Choroid plexus epithelial cell (primary cell): Measurements from ENCODE around the gene LOXL1.
A peak's percentile ranks its signal among the peaks of the same experiment; 100 is the strongest.

Experiments used
- DNase-seq: peaks from one replicate; pipeline ENCODE4 v3.0.0-alpha.2; 2010; ENCODE audit warnings: low read depth
- H3K4me3 ChIP-seq: 2 replicates; pipeline ENCODE4 v1.5.1; 2011; ENCODE audit warnings: low read depth, mild to moderate bottlenecking, control low read depth, low read length, moderate library complexity
- CTCF ChIP-seq: conservative IDR thresholded peaks from 2 replicates; pipeline ENCODE4 v1.5.1; 2011; ENCODE audit warnings: low read depth, mild to moderate bottlenecking, control low read depth, inconsistent platforms, low read length, moderate library complexity

The LOXL1 gene

DNA sequence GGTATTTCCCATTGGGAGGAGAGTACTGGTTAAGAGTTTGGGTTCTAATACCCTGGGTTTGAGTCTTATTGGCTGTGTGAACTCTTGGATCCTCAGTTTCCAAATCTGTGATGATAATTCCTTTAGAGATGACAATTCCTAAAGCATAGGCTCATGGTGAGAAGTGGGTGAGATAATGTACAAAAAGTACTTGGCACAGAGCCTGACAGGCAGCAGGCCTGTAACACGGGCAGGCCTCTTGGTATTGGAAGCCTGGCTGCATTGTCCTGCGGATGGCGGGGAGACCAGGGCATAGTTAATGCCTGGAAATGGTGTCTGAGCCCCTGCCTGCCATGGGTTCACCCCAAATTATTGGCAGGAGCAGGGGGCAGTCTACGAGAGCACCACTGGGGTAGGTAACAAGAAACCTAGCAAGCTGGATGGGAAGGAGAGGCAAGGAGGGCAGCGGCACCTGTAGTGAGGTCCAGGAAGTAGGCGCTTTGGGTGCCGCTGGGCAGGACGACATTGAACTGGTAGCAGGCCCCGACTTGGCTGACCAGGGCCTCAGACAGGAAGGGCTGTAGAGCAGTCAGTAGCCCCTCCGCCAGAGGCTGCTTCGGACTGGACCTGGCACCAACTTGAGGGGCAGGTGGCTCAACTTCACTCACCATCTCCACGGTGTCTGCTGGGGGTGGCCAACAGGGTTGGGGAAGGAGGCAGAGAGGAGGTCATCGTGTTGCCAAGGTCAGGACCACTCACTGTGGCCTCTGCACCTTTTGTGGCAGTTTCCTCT is 58.1 kb downstream of the LOXL1 start:
- no peak for TF ChIP-seq CTCF
- DNase-seq, result no peak
- no peak overlapping the region for H3K4me3 ChIP-seq

- TF ChIP-seq CTCF, result no peak
- H3K4me3 ChIP-seq, result no peak overlapping the region
- peak; percentile 64 for DNase-seq
Measured at GRCh38 chr15:73985101-73985873, 59.0 kb downstream of the LOXL1 start.

DNA sequence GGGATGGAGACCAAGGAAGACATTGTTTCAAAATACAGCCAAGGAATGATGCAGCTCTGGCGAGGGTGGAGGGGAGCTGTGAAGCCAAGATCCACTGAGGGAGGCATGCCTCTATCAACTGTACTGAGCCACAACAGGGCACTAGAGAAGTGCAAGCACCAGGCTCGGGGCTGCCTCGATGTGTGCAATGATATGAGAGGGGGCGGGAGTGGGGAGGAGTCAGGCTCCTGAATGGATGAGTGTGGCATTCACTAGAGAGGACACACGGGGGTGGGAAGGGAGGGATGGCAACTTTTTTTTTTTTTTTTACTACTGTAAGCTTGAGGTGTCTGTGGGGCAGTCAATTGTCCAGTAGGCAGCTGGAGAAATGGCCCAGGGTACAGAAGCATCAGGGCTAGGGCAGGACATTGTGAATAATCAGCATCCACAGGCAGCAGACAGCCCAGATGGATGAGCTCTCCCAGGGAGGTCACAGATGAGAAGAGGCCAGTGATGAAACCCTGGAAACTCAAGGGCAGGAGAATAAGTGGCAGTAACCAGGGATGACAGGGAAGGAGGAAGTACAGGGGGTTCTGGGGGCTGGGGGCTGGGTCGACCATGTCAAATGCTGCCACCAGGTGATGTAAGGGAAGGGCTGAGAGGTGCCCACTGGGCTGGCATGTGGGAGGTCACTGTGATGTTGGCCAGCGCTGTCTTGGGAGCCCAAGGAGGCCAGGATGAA is 60.0 kb downstream of the LOXL1 start:
- no peak for TF ChIP-seq CTCF

DNA sequence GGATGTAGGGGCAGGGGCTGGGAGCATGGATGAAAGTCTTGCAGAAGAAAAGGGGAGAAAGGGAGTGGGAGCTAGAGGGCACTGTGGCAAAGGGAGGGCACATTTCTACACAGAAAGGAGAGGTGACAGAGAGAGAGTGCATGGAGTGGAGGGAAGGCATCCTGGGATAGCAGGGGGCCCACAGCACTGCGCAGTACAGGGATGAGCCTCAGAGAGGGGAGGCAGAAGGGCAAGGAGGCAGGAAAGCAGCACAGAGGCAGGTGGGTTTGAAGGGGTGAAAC is 60.5 kb downstream of the LOXL1 start:
- no peak overlapping the region for H3K4me3 ChIP-seq
- DNase-seq, result no peak
- peak; percentile 4 for TF ChIP-seq CTCF

More for the DNA sequence above, 60.0 kb downstream of the LOXL1 start:
- no peak overlapping the region for H3K4me3 ChIP-seq
- no peak for DNase-seq

- DNase-seq, result no peak
- no peak for TF ChIP-seq CTCF
- H3K4me3 ChIP-seq, result no peak overlapping the region
Measured at GRCh38 chr15:73987250-73987649, 61.0 kb downstream of the LOXL1 start.

DNA sequence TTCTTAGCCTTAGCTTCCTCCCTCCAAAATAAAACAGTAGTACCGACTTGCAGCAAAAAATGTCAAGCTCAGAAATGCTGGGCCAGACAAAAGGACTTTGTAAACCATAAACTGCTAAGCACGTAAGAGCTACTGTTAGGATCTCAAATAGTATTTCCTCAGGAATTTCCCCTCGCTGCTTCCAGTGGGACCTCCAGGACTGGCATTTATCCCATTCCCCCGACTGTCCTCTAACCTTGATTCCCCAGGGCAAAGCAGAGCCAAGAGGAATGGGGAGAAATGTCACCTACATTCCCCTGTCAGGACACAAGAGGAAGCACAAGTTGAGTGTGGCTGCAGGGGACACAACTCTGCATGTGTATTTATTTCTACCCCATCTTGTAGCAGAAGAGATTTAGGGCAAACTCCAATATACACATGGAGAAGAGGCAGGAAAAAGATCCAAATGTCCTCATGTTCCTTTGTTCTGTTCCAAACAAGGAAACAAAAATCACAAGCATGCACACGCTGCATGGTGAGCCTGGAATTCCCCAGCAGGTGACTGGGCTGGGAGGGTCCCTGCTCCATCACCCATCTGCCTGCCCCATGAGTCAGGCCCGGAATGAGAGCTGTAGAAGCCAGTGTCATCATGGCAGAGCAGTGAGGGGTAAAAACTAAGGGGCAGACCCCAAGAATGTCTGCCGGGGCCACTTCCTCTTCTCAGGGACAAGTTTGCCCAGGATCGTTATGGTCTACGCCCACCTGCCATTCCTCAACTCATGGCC is 61.6 kb downstream of the LOXL1 start:
- DNase-seq, result peak; percentile 56
- TF ChIP-seq CTCF, result no peak
- no peak overlapping the region for H3K4me3 ChIP-seq
